A549 (cell line): ENCODE results near the gene LRCH1. TPM values are rescaled to one million over a fixed set of nuclear protein-coding genes. Genes with fewer than 3 reads are reported as not detected.

Source experiments
- ATAC-seq, 2 experiments: fragments of 200-7000 bp in 1 of 2; fragments of >200 bp in 1 of 2; cut with Nextera tagmentation in 1 of 2; cut with Tn5 transposase in 1 of 2; 3 replicates each; pipeline versions ENCODE4 v1.8.0 to v1.9.1; 2018 to 2020; ENCODE audit warnings: mild to moderate bottlenecking in 1 of 2, moderate library complexity in 1 of 2
- CTCF ChIA-PET: fragments of 300-600 bp; sonication (Branson Sonifier 250); formaldehyde crosslinking; extraction: SDS; loops from one replicate; lab custom pipeline; 2021; ENCODE audit warnings: antibody characterized with exemption, inconsistent platforms; lab: Yijun Ruan, JAX
- POLR2A ChIA-PET: fragments of 350-600 bp; formaldehyde crosslinking; extraction: SDS; loops from one replicate; lab custom pipeline; 2021; ENCODE audit warnings: antibody characterized with exemption, inconsistent platforms; lab: Yijun Ruan, JAX
- DNase-seq, 2 experiments: peaks; one replicate each; pipeline versions ENCODE4 v3.0.0 to v3.0.0-alpha.2; 2011 to 2016; ENCODE audit warnings: low read depth in 1 of 2, low spot score in 1 of 2
- FAIRE-seq: peaks from 2 replicates; lab custom pipeline; 2011; peaks lifted over from hg19 to GRCh38; lab: Jason Lieb, UNC
- H3K27ac ChIP-seq, 2 experiments: fragments of >200 bp; sonication (Bioruptor Twin); formaldehyde crosslinking; 3 replicates each; pipeline ENCODE4 v1.5.1; 2016 to 2017
- H3K4me1 ChIP-seq: fragments of >200 bp; sonication (Bioruptor Twin); formaldehyde crosslinking; 3 replicates; pipeline ENCODE4 v1.6.1; 2016
- H3K4me2 ChIP-seq: fragments of >200 bp; sonication (Bioruptor Twin); formaldehyde crosslinking; 3 replicates; pipeline ENCODE4 v1.6.1; 2016
- H3K4me3 ChIP-seq: fragments of >200 bp; sonication (Bioruptor Twin); formaldehyde crosslinking; 3 replicates; pipeline ENCODE4 v1.5.1; 2016
- H3K9me3 ChIP-seq: fragments of >200 bp; sonication (Bioruptor Twin); formaldehyde crosslinking; 3 replicates; pipeline ENCODE4 v1.6.1; 2016
- BHLHE40 ChIP-seq: IDR thresholded peaks from 2 replicates; pipeline ENCODE4 v1.6.1; 2012; ENCODE audit warnings: low read depth, low read length, inconsistent platforms
- CBX2 ChIP-seq: fragments of 200-600 bp; sonication (generic); IDR thresholded peaks from 2 replicates; pipeline ENCODE4 v1.6.1; 2016; ENCODE audit warnings: low read depth, mild to moderate bottlenecking, borderline replicate concordance
- CEBPB ChIP-seq, 2 experiments: fragments of >200 bp in 1 of 2; sonication (Bioruptor Twin) in 1 of 2; formaldehyde crosslinking in 1 of 2; IDR thresholded peaks; 2 replicates each; pipeline ENCODE4 v1.6.1; 2012 to 2016
- EHMT2 ChIP-seq: fragments of 200-600 bp; sonication (generic); IDR thresholded peaks from 2 replicates; pipeline ENCODE4 v1.6.1; 2016; ENCODE audit warnings: antibody characterized with exemption, low read depth, mild to moderate bottlenecking, moderate library complexity
- GATA3 ChIP-seq: IDR thresholded peaks from 2 replicates; pipeline ENCODE4 v1.6.1; 2012; ENCODE audit warnings: borderline replicate concordance
- HEYL ChIP-seq: fragments of 250-450 bp; sonication (Bioruptor Pico); IDR thresholded peaks from 2 replicates; pipeline ENCODE4 v1.8.0; 2021; ENCODE audit warnings: mild to moderate bottlenecking, moderate library complexity
- HOXB13 ChIP-seq: fragments of 250-450 bp; sonication (Bioruptor Pico); IDR thresholded peaks from 2 replicates; pipeline ENCODE4 v1.5.0; 2020; ENCODE audit warnings: low read depth, mild to moderate bottlenecking, moderate library complexity
- HOXB5 ChIP-seq: fragments of 250-450 bp; sonication (Bioruptor Pico); IDR thresholded peaks from 2 replicates; pipeline ENCODE4 v1.5.0; 2020; ENCODE audit warnings: mild to moderate bottlenecking, moderate library complexity
- JUNB ChIP-seq: fragments of >200 bp; sonication (Bioruptor Twin); formaldehyde crosslinking; IDR thresholded peaks from 2 replicates; pipeline ENCODE4 v1.6.1; 2016
- MYC ChIP-seq: IDR thresholded peaks from 2 replicates; pipeline ENCODE4 v1.6.1; 2012; ENCODE audit warnings: mild to moderate bottlenecking, inconsistent platforms, low read length, improper control_type of control experiment, borderline replicate concordance
- NPAS2 ChIP-seq: fragments of 250-450 bp; sonication (Bioruptor Pico); IDR thresholded peaks from 2 replicates; pipeline ENCODE4 v1.8.0; 2022; ENCODE audit warnings: mild to moderate bottlenecking, moderate library complexity, borderline replicate concordance
- PHF8 ChIP-seq: fragments of 200-600 bp; sonication (generic); IDR thresholded peaks from 2 replicates; pipeline ENCODE4 v1.6.1; 2016; ENCODE audit warnings: low read depth, mild to moderate bottlenecking, antibody characterized with exemption, moderate library complexity, borderline replicate concordance
- RAD21 ChIP-seq, 2 experiments: fragments of >200 bp in 1 of 2; sonication (Bioruptor Twin) in 1 of 2; formaldehyde crosslinking in 1 of 2; IDR thresholded peaks in 1 of 2; conservative IDR thresholded peaks in 1 of 2; 2 replicates in 1 of 2; 3 replicates in 1 of 2; pipeline ENCODE4 v1.6.1; 2012 to 2018; ENCODE audit warnings: inconsistent platforms in 1 of 2
- RARB ChIP-seq: fragments of 250-450 bp; sonication (Bioruptor Pico); IDR thresholded peaks from 2 replicates; pipeline ENCODE4 v1.8.0; 2021; ENCODE audit warnings: mild to moderate bottlenecking, moderate library complexity
- SREBF2 ChIP-seq: fragments of 450-650 bp; IDR thresholded peaks from 2 replicates; pipeline ENCODE4 v1.6.1; 2014; ENCODE audit warnings: mild to moderate bottlenecking, moderate library complexity
- ZSCAN20 ChIP-seq: fragments of 250-450 bp; sonication (Bioruptor Pico); IDR thresholded peaks from 2 replicates; pipeline ENCODE4 v1.8.0; 2022; ENCODE audit warnings: mild to moderate bottlenecking, moderate library complexity
- WGBS: methylation state at CpG from one replicate; pipeline ENCODE4 v1.1.6; 2017; ENCODE audit errors: missing lambda C conversion rate; 5-methylcytosine and 5-hydroxymethylcytosine counted together
- polyA plus RNA-seq, 4 experiments: library from polyadenylated mRNA; depleted of rRNA in 3 of 4; stranded (reverse); fragments of >200 nt; fragmentation: RNase III in 1 of 4; extraction: RNeasy Plus Mini Kit Qiagen cat#74134 plus additional on column Dnase treatment in 1 of 4; gene quantifications; 2 replicates in 3 of 4; 3 replicates in 1 of 4; pipeline ENCODE4 v1.2.3, GENCODE V29; 2011 to 2017
- TF ChIP-seq, protein P1 (sequence below): fragments of 150-350 bp; IDR thresholded peaks from 2 replicates; pipeline ENCODE4 v1.6.1; 2014; ENCODE audit warnings: low read depth, mild to moderate bottlenecking, low read length
- TF ChIP-seq, protein P2 (sequence below): fragments of >200 bp; sonication (Bioruptor Twin); formaldehyde crosslinking; IDR thresholded peaks from 3 replicates; pipeline ENCODE4 v1.5.1; 2016
- TF ChIP-seq, protein P3 (sequence below): IDR thresholded peaks from 2 replicates; pipeline ENCODE4 v1.6.1; 2012; ENCODE audit warnings: low read depth, borderline replicate concordance
- TF ChIP-seq, protein P4 (sequence below): IDR thresholded peaks from 2 replicates; pipeline ENCODE4 v1.6.1; 2012
- TF ChIP-seq, protein P5 (sequence below): fragments of 250-450 bp; sonication (Bioruptor Pico); IDR thresholded peaks from 2 replicates; pipeline ENCODE4 v1.5.0; 2021; ENCODE audit warnings: mild to moderate bottlenecking, moderate library complexity, borderline replicate concordance

Gene LRCH1
- polyA plus RNA-seq, 2 of the 4 experiments (the other 2 are of a cell fraction): 8.5 to 16.4 TPM

DNA sequence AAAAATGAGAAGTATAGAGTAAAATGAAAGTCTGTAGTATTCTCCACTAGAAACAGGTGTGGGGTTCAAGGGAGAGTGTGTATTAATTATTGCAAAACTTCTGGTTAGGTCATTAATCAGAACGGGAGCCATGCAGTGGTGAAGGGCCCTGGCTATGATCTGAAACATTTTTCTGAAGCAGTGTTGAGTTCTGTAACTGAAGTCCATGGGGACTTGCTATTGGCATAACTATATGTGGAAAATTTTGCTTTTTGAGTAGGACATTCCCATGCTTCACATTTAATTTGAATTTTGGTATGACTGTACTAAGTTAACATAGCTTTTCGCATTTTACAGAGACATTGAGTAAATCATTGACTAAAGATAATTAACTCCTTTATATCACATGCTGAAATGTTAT, 67.5 kb downstream of the LRCH1 start:
- ATAC-seq (no peak), DNase-seq (no peak), FAIRE-seq (no peak)
- POLR2A ChIA-PET: no interaction called here
- Histone ChIP-seq H3K4me2 (peak overlapping the region; percentile 73; the same call in 2 of the 3 replicates), H3K27ac (no peak overlapping the region; a peak in 1 of 6 replicates)
- WGBS: 46% methylated on average over 2 of the region's 2 CpGs
- CTCF ChIA-PET: no interaction called here
- TF ChIP-seq BHLHE40 (no peak), EHMT2 (no peak), GATA3 (no peak), CEBPB (IDR thresholded peaks at IDR 0.05) (no peak), HEYL (CRISPR knock-in tag) (no peak), SREBF2 (no peak)
- TF ChIP-seq, all 56 proteins: peak for 0
- Histone ChIP-seq H3K4me1 (peaks cover 58% of the 10 kb centered on the region), H3K4me3 (no peak overlapping the region), H3K9me3 (no peaks in the 10 kb centered on the region)

DNA sequence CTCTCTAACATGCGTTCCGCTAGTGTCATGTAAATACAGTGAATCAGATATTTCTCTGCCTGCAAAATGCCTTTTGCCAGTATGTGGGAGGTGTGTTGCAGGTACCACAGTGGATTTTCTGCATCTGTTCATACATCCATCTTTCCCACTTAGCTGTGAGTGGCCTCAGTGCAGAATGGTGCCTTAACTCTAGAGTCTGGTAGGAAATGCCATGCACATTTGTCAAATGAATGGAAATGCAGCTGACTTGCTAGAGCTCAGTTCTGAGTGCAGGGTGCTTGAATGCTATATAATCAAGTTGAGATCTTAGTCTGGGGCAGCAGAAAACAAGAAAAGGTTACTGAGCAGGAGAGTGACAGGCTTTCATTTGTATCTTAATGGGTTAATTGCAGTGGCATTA, 68.2 kb downstream of the LRCH1 start:
- FAIRE-seq (no peak), ATAC-seq (no peak), DNase-seq (no peak)
- H3K9me3 ChIP-seq: no peaks in the 10 kb centered on the region
- peak overlapping the region; percentile 12 to 55; a peak in 3 of 6 replicates for H3K27ac ChIP-seq
- H3K4me2 ChIP-seq: peak overlapping the region; percentile 73
- 83% methylated on average over 2 of the region's 2 CpGs for WGBS
- CTCF ChIA-PET: interaction anchor here (1.5 kb wide), 1 partner anchor 17 kb away, joined by 4 read pairs; no protein-coding TSS in a partner anchor
- POLR2A ChIA-PET: no interaction called here
- TF ChIP-seq RAD21 (conservative IDR thresholded peaks at IDR 0.05 in 1 of 2, IDR thresholded peaks at IDR 0.05 in 1 of 2) (no peak), HOXB13 (no peak), RARB (no peak), JUNB (no peak), MYC (no peak), CBX2 (no peak), NPAS2 (CRISPR knock-in tag) (no peak), PHF8 (no peak), HEYL (CRISPR knock-in tag) (no peak), ZSCAN20 (CRISPR knock-in tag) (no peak), SREBF2 (no peak), HOXB5 (CRISPR knock-in tag) (no peak)
- TF ChIP-seq, protein P1, sequence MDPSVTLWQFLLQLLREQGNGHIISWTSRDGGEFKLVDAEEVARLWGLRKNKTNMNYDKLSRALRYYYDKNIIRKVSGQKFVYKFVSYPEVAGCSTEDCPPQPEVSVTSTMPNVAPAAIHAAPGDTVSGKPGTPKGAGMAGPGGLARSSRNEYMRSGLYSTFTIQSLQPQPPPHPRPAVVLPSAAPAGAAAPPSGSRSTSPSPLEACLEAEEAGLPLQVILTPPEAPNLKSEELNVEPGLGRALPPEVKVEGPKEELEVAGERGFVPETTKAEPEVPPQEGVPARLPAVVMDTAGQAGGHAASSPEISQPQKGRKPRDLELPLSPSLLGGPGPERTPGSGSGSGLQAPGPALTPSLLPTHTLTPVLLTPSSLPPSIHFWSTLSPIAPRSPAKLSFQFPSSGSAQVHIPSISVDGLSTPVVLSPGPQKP: no peak
- TF ChIP-seq, protein P2, sequence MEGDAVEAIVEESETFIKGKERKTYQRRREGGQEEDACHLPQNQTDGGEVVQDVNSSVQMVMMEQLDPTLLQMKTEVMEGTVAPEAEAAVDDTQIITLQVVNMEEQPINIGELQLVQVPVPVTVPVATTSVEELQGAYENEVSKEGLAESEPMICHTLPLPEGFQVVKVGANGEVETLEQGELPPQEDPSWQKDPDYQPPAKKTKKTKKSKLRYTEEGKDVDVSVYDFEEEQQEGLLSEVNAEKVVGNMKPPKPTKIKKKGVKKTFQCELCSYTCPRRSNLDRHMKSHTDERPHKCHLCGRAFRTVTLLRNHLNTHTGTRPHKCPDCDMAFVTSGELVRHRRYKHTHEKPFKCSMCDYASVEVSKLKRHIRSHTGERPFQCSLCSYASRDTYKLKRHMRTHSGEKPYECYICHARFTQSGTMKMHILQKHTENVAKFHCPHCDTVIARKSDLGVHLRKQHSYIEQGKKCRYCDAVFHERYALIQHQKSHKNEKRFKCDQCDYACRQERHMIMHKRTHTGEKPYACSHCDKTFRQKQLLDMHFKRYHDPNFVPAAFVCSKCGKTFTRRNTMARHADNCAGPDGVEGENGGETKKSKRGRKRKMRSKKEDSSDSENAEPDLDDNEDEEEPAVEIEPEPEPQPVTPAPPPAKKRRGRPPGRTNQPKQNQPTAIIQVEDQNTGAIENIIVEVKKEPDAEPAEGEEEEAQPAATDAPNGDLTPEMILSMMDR: no peak
- TF ChIP-seq, protein P3, sequence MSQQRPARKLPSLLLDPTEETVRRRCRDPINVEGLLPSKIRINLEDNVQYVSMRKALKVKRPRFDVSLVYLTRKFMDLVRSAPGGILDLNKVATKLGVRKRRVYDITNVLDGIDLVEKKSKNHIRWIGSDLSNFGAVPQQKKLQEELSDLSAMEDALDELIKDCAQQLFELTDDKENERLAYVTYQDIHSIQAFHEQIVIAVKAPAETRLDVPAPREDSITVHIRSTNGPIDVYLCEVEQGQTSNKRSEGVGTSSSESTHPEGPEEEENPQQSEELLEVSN: no peak
- TF ChIP-seq, protein P4, sequence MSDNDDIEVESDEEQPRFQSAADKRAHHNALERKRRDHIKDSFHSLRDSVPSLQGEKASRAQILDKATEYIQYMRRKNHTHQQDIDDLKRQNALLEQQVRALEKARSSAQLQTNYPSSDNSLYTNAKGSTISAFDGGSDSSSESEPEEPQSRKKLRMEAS: no peak
- TF ChIP-seq, protein P5, sequence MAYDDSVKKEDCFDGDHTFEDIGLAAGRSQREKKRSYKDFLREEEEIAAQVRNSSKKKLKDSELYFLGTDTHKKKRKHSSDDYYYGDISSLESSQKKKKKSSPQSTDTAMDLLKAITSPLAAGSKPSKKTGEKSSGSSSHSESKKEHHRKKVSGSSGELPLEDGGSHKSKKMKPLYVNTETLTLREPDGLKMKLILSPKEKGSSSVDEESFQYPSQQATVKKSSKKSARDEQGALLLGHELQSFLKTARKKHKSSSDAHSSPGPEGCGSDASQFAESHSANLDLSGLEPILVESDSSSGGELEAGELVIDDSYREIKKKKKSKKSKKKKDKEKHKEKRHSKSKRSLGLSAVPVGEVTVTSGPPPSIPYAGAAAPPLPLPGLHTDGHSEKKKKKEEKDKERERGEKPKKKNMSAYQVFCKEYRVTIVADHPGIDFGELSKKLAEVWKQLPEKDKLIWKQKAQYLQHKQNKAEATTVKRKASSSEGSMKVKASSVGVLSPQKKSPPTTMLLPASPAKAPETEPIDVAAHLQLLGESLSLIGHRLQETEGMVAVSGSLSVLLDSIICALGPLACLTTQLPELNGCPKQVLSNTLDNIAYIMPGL (CRISPR knock-in tag): no peak
- H3K4me3 ChIP-seq: no peak overlapping the region
- H3K4me1 ChIP-seq: peaks cover 51% of the 10 kb centered on the region
